Cerebellar cortex (tissue), 1 donor: ENCODE results near the gene SH3GL3.
A peak's percentile ranks its signal among the peaks of the same experiment; 100 is the strongest.

Experiments
- DNase-seq: peaks from one replicate; pipeline ENCODE4 v3.0.0-alpha.2; 2015; ENCODE audit warnings: low spot score

SH3GL3 gene

DNA sequence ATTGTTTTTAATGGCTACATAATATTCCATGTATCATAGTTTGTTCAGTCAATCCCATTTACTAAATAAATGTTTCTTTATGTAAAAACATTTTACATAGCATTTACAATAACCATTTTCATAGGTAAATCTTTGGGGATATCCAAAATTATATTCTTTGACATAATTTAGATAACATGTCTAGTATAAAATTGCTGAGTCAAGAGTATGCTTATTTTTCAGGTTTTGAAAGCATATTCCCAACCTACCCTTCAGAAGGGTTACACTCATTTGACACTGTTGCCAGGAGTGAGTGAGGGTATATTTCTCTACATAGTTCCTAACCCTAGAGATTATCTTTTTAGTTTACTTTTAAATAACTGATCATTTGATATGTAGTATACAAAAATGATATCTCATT, 122.2 kb downstream of the SH3GL3 start:
- no peak for DNase-seq

DNA sequence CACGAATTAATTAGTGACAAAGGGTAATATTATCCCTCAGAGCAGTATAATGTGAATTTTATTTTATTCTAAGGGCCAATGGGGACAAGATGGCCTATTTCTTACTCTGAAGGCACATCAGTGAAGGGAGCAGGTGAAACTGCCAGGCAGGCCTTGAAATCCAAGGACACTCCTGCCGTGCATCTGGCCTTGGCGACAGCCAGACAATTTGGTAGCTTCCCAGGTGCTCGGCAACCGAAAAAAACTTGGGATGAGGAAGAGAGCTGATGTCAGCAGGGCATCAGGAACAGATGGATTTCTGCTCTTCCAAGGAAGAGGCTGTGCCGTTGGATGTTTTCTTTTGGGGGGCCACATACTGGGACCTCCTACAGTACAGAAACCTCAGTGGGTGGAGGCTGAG, 123.6 kb downstream of the SH3GL3 start:
- DNase-seq = peak; percentile 95

- peak; percentile 85 for DNase-seq
These were observed 124.9 kb downstream of the SH3GL3 start for GRCh38 chr15:83571820-83572707.

DNA sequence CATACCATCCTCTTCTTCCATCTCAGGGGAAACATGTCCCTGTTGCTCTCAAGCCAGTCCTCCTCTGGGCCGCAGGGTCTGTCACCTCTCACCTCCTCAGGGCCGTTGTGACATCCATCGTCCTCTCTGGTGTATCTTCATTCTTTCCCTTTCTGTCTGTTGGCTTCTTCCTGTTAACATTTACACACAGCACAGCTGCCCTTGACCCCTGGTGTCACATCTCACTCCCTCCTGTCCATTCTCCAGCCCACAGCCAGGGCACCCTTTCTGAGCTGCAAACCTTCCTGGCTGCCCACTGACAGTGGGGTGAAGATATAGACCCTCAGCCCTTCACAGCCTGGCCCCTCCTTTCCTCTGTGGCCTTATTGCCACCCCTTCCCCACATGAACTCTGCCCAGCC, 127.2 kb downstream of the SH3GL3 start:
- no peak for DNase-seq

GRCh38 chr15:83578691-83579090, 131.6 kb downstream of the SH3GL3 start:
- peak; percentile 75 for DNase-seq

DNA sequence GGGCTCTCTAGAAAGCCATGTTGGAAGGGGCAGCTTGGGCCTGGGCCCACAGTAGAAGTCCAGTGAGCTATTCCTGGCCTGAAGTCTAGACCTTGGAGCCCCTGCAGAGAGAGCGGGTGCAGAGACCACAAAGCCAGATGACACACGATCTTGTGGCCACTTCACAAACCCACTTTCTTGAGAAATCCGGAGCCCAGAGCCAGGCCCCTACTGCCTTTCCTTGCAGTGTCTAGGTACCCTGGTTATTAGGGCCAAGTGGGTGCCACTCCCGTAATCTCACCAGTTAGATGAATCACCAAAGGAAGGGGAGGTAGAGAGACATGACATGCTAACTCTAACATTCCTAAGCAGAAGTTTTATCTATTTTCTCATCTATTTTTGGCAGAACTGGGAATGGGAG, 134.2 kb downstream of the SH3GL3 start:
- no peak for DNase-seq

- DNase-seq = no peak
These were observed 135.2 kb downstream of the SH3GL3 start for GRCh38 chr15:83582381-83582780.

- DNase-seq = no peak
These were observed 138.6 kb downstream of the SH3GL3 start for GRCh38 chr15:83585601-83586335.

- no peak for DNase-seq
These were observed 139.9 kb downstream of the SH3GL3 start for GRCh38 chr15:83587091-83587490.

DNA sequence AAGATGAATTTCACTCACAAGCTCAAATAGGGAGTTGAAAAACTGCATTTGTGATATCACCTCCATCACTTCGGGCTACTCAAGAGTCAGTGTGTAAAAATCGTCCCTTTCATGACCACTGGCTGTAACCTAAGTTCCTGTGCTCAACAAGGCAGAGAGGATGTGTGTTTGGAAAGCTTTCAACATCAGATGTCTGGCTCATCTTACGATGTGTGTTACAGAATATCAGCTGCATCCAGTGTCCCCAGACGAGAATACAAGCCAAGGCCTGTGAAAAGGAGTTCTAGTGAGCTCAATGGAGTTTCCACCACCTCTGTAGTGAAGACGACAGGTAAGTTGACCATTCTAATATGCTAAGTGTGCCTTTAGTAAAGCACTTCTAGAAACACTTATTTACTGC, 141.3 kb downstream of the SH3GL3 start:
- no peak for DNase-seq

DNA sequence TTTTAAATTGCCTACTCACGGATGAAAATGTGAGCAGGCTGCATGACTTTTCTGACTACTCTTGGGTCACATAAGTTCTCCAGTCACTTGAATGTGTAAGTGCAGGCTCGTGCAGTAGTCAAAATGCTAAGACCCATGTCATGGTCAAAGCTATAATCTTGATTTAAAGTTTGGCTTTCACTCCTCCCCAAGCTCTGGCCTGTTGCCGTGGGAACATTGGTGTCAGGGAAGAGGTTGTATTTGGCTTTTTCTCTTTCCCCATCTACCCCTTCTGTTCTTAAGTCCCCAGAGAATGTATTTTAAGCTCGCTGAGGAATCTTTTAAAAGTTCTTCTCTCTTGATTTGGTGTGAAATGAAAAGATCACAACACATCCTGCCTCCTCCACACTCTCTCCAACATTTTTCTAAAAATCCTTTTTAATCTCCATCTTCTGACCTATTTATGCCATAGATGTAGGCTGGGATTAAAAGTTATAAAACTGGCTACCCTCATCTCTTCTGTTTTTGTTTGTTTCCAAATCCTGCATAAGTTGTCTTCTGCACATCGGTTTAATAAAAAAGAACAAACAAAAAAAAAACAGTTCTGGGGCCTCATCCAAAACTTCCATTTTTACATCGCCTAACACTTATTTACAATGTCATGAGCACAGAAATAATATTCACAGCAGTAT, 145.4 kb downstream of the SH3GL3 start:
- DNase-seq = no peak

- no peak for DNase-seq
These were observed 148.1 kb downstream of the SH3GL3 start for GRCh38 chr15:83595191-83595590.

- no peak for DNase-seq
These were observed 150.9 kb downstream of the SH3GL3 start for GRCh38 chr15:83598031-83598430.

GRCh38 chr15:83602021-83602420, 154.9 kb downstream of the SH3GL3 start:
- DNase-seq = no peak

- DNase-seq = no peak
These were observed 157.4 kb downstream of the SH3GL3 start for GRCh38 chr15:83604549-83604948.

DNA sequence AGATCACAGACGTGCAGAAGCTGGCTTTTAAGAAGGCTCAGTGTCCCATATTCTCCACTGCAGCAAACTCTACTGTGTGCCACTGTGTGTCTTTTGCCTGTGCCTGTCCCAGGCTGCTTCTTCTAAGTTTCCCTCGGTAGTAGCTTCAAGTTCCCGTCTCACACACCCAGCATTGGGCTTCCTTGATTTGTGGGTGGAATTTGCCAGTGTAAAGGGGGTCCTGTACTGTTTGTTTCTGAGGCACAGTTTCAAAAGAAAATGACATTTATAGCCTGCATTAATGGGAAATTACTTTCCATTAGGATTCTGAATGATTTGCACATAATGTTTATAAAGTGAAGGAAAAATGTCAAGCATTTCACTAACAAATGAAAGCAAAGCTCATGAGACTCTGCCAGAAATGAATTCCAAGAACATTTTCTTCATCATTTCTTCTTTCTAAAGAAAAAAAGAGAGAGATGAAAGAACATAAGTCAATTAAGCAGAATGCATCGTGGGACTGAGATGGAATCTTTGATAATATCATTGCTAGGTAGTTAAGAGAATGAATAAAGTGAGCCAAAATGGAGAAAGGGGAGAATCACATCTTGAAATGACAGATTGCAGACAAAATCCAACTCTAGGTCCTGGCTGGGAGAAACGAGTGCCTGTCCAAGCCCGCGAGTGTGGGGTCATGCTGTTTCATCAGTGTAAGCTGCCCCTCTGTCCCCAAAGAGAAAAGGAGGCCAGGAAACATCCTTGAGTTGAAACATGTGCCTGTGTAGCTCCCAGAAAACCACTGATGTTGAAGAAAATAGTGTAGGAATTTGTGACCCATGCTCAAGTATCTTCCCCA, 158.2 kb downstream of the SH3GL3 start:
- no peak for DNase-seq

GRCh38 chr15:83610132-83610531, 163.0 kb downstream of the SH3GL3 start:
- no peak for DNase-seq

GRCh38 chr15:83610901-83611685, 164.0 kb downstream of the SH3GL3 start:
- no peak for DNase-seq

- no peak for DNase-seq
These were observed 165.1 kb downstream of the SH3GL3 start for GRCh38 chr15:83612226-83612625.

GRCh38 chr15:83612898-83613635, 165.9 kb downstream of the SH3GL3 start:
- no peak for DNase-seq
